ENCODE measurements around the gene FGF11.
"Not testable (repeated sequence)": the region's sequence is repeated elsewhere in the genome, so short reads cannot be mapped to it uniquely, and the experiment has no call there.

Gene FGF11

DNA sequence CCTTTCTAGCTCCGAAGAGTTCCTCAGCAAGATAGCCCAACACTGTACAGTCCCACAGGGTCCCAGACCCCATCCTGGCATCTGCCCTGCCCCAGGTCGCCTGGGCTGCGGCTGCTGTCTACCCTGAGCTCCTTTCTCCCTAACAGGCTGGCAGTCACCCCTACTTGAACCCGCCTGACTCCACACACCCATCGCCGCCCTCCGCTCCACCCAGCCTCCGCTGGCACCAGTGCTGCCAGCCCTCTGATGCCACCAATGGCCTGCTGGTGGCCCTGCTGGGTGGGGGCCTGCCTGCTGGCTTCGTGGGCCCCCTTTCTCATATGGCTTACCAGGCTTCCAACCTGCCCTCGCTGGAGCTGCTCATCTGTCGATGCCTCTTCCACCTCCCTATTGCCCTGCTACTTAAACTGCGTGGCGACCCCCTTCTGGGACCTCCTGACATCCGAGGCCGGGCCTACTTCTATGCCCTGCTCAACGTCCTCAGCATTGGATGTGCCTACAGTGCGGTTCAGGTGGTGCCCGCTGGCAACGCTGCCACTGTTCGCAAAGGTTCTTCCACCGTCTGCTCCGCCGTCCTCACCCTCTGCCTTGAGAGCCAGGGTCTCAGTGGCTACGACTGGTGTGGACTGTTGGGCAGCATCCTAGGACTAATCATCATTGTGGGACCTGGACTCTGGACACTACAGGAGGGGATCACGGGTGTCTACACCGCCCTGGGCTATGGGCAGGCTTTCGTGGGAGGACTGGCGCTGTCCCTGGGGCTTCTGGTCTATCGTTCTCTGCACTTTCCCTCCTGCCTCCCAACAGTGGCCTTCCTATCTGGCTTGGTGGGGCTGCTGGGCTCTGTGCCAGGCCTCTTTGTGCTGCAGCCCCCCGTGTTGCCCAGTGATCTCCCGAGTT lies 42.8 kb downstream of the FGF11 start:
- DNase-seq: not testable (repeated sequence)

DNA sequence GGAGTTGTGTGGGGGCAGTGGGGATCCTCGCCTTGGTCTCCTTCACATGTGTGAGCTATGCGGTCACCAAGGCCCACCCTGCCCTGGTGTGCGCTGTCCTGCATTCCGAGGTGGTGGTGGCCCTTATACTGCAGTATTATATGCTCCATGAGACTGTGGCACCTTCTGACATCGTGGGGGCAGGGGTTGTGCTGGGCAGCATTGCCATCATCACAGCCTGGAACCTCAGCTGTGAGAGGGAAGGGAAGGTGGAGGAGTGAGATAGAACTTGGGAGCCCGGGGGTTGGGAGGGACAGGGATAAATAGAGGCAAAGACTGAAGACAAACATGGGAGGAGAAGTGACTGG lies 43.4 kb downstream of the FGF11 start:
- not testable (repeated sequence) for DNase-seq

GRCh38 chr17:7483255-7484066 lies 44.1 kb downstream of the FGF11 start:
- DNase-seq: peak; percentile 95

DNA sequence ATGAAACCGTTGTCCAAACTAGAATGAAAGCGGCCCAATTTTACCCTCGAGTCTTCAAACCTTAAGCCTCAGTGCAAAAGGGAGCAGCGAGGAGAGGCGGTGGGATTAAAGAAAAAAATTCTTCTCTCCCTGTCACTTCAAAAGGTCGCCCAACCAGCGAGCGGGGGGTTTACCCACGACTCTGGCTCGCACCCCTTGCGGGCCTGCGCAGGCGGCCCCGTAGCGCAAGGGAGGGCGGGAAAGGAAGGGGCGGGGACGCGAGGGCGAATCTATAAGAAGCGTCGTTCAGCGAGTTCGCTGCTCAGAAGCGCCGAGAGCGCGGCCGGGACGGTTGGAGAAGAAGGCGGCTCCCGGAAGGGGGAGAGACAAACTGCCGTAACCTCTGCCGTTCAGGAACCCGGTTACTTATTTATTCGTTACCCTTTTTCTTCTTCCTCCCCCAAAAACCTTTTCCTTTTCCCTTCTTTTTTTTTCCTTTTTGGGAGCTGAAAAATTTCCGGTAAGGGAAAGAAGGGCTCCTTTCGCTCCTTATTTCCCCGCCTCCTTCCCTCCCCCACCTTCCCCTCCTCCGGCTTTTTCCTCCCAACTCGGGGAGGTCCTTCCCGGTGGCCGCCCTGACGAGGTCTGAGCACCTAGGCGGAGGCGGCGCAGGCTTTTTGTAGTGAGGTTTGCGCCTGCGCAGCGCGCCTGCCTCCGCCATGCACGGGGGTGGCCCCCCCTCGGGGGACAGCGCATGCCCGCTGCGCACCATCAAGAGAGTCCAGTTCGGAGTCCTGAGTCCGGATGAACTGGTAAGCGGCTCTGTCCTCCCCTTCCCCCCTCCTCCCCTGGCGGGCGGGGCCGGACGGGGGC lies 45.0 kb downstream of the FGF11 start, which contains the start of gene POLR2A:
Gene POLR2A (plus strand): TSS at position 300 of the 852 bp plus-strand sequence.
- peak; percentile 97 for DNase-seq

GRCh38 chr17:7484919-7485377 lies 45.6 kb downstream of the FGF11 start:
- DNase-seq: no peak

DNA sequence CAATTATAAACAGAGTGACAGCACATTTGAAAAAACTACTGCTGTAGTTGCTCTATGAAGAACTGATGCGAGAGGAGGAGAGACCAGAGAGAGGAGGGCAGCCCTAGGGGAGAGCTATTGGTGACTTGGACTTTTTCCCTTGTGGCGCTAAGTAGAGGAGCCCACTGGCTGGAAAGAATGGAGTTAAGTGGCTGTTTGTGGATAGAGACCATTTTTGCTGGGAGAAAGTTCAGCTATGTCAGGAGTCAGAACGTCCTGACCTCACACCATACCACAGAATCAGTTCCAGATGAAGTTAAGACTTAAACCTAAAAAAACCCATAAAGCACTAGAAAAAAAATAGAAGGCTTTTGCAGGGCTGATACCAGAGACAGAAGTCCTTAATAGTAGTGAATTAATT lies 46.9 kb downstream of the FGF11 start:
- no peak for DNase-seq

DNA sequence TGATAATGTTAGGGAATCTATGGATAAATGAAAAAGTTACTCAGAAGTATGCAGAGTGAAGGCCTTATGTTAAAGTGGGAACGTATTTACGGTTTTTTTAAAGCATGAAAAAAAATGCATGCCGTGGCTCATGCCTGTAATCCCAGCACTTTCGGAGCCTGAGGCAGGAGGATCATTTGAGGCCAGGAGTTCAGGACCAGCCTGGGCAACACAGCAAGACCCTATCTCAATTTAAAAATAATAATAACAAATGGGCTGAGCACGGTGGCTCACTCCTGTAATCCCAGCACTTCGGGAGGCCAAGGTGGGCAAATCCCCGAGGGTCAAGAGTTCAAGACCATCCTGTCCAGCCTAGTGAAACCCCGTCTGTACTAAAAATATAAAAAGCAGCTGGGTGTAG lies 50.8 kb downstream of the FGF11 start:
- no peak for DNase-seq

DNA sequence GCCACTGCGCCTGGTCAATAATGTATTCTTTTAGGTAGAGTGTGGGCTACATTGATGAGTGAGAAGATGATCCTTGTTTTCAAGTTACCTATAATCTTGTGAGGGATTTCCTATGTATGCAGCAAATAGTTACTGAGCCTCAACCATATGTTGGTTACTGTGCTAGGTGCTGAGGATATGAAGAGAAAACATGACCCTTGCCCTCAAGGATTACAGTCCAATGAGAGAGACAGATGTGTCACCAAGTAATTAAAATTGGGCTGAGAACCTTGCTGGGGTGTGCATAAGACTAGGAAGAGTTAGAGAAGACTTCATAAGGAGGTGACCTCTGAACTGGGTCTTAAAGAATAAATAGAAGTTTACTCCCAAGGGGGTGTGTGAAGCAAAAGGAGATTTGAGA lies 52.3 kb downstream of the FGF11 start:
- DNase-seq: no peak

DNA sequence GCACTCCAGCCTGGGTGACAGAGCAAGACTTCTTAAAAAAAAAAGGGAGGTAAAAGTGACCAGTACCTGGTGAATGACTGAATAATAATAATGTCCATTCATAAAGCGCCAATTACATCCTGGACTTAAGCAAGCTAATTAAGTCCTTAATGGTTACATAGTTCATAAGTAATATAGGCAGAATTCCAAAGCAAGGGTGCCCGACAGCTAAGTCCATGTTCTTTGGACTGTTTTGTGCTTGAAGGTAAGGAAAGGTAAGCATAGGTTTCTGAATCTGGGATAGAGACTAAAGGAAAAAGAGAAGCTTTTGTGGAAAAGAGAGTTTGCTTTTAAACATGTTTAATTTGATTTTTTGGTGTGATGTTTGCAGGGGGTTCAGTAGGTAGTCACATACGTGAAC lies 54.6 kb downstream of the FGF11 start:
- DNase-seq: no peak

Data from central memory CD4-positive, alpha-beta T cell (primary cell).